RWPE1 (cell line): ENCODE measurements around the gene CDKN1C.
A peak's percentile ranks its signal among the peaks of the same experiment; 100 is the strongest.

Experiments used
- CTCF ChIA-PET: fragments of 350-600 bp; sonication (Branson Sonifier 250); formaldehyde crosslinking; extraction: SDS; loops from one replicate; lab custom pipeline; 2021; lab: Yijun Ruan, JAX
- POLR2A ChIA-PET: fragments of 400-600 bp; formaldehyde crosslinking; extraction: SDS; loops from one replicate; lab custom pipeline; 2020; ENCODE audit warnings: antibody characterized with exemption; ENCODE audit not compliant: low non-redundant PET; lab: Yijun Ruan, JAX
- DNase-seq: peaks from one replicate; pipeline ENCODE4 v3.0.0; 2012; ENCODE audit warnings: low spot score
- H3K27ac ChIP-seq: fragments of 450-650 bp; 2 replicates; pipeline ENCODE4 v1.5.1; 2017
- TF ChIP-seq, protein P1 (sequence below): fragments of 450-650 bp; conservative IDR thresholded peaks from 2 replicates; pipeline ENCODE4 v1.5.1; 2017; ENCODE audit warnings: low read depth, mild to moderate bottlenecking

Gene CDKN1C

GRCh38 chr11:2848497-2848896, 37.1 kb downstream of the CDKN1C start:
- DNase-seq: no peak
- H3K27ac ChIP-seq: no peak overlapping the region
- TF ChIP-seq, protein P1, sequence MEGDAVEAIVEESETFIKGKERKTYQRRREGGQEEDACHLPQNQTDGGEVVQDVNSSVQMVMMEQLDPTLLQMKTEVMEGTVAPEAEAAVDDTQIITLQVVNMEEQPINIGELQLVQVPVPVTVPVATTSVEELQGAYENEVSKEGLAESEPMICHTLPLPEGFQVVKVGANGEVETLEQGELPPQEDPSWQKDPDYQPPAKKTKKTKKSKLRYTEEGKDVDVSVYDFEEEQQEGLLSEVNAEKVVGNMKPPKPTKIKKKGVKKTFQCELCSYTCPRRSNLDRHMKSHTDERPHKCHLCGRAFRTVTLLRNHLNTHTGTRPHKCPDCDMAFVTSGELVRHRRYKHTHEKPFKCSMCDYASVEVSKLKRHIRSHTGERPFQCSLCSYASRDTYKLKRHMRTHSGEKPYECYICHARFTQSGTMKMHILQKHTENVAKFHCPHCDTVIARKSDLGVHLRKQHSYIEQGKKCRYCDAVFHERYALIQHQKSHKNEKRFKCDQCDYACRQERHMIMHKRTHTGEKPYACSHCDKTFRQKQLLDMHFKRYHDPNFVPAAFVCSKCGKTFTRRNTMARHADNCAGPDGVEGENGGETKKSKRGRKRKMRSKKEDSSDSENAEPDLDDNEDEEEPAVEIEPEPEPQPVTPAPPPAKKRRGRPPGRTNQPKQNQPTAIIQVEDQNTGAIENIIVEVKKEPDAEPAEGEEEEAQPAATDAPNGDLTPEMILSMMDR: no peak
- ChIA-PET CTCF (no interaction called here), POLR2A (no interaction called here)

- ChIA-PET POLR2A (no interaction called here), CTCF (no interaction called here)
- TF ChIP-seq, protein P1: no peak
- no peak overlapping the region for H3K27ac ChIP-seq
- no peak for DNase-seq
These were observed 38.0 kb downstream of the CDKN1C start for GRCh38 chr11:2847561-2847960.

GRCh38 chr11:2846470-2846869, 39.1 kb downstream of the CDKN1C start:
- no peak overlapping the region for H3K27ac ChIP-seq
- no peak for DNase-seq
- ChIA-PET POLR2A (no interaction called here), CTCF (interaction anchor here (0.6 kb wide), 1 partner anchor 311 kb away, joined by 3 read pairs; no protein-coding TSS in a partner anchor)
- TF ChIP-seq, protein P1: no peak

- ChIA-PET CTCF (interaction anchor here (0.6 kb wide), 2 partner anchors 45 to 311 kb away, joined by 3 to 5 read pairs; no protein-coding TSS in a partner anchor), POLR2A (no interaction called here)
- peak; percentile 11 for DNase-seq
- H3K27ac ChIP-seq: no peak overlapping the region
- TF ChIP-seq, protein P1: no peak
These were observed 39.5 kb downstream of the CDKN1C start for GRCh38 chr11:2846056-2846455.

- ChIA-PET POLR2A (no interaction called here), CTCF (no interaction called here)
- no peak for DNase-seq
- TF ChIP-seq, protein P1: no peak
- peak overlapping the region; percentile 71 for H3K27ac ChIP-seq
These were observed 40.6 kb downstream of the CDKN1C start for GRCh38 chr11:2844996-2845395.

GRCh38 chr11:2844116-2844842, 41.3 kb downstream of the CDKN1C start:
- H3K27ac ChIP-seq: peak overlapping the region; percentile 71
- CTCF ChIA-PET: interaction anchor here (0.5 to 0.6 kb wide), 2 partner anchors 16 to 54 kb away, joined by 3 to 5 read pairs; no protein-coding TSS in a partner anchor
- peak; percentile 33 for DNase-seq

More at GRCh38 chr11:2844116-2844842, 41.3 kb downstream of the CDKN1C start:
- TF ChIP-seq, protein P1: no peak
- POLR2A ChIA-PET: no interaction called here
